ENCODE data around the gene NDUFA7. TPM values are rescaled to one million over a fixed set of nuclear protein-coding genes. Genes with fewer than 3 reads are reported as not detected.
"Not testable (repeated sequence)": the region's sequence is repeated elsewhere in the genome, so short reads cannot be mapped to it uniquely, and the experiment has no call there.

Gene NDUFA7
- total RNA-seq, 2 experiments from 2014 or later: 95.9 to 104 TPM

DNA sequence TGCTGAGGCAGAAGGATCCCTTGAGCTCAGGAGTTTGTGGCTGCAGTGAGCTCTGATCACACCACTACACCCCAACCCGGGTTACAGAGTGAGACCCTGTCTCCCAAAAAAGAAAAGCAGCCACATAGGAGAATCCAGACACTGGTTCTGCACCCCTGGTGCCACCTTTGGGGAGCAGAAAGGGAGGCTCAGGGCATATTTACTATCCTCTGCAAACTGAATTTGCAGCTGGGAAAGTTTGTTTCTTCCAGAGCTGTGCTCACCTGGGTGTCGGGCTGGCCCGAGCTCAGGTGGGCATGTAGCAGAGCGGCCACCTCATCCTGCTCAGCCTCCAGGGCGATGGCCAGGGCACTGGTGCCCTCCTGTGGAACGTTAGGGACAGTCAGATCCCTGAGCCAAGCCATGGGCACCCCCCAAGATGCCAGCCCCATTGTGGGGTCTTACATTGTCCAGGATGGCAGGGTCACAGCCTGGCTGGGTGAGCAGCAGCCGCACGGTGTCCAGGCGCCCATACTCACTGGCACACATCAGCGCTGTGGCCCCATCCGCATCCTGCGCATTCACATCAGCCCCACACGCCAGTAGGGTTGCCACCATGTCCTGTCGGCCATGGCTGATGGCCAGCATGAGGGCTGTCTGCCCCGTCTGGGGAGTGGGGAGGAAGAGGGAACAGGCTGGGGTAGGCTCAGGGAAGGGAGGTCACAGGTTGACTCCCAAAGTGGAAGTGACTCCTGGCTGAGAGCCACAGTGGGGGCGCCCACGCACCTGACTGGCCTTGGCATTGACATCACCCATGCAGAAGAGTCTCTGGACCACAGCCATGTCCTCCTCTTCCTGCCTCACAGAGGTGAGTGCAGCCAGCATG, 3.2 kb upstream of the NDUFA7 start:
- no peaks in the 10 kb centered on the region for H3K27me3 Mint-ChIP-seq (ENCODE audit: low read depth)
- H3K9me3 Mint-ChIP-seq: no peaks in the 10 kb centered on the region
- no peak for DNase-seq
- H3K27ac Mint-ChIP-seq: no peak overlapping the region
- intact Hi-C loops (cut with micrococcal nuclease): loop anchor here (5.0 kb wide), 2 partner anchors 167 to 1127 kb away; no protein-coding TSS in a partner anchor
- H3K4me3 Mint-ChIP-seq: no peak overlapping the region
- H3K36me3 Mint-ChIP-seq (ENCODE audit: low read depth): peaks cover 25% of the 10 kb centered on the region
- H3K4me1 Mint-ChIP-seq (ENCODE audit: low read depth): peaks cover 23% of the 10 kb centered on the region
- CTCF ChIA-PET: no interaction called here

- no peaks in the 10 kb centered on the region for H3K9me3 Mint-ChIP-seq
- CTCF ChIA-PET: no interaction called here
- intact Hi-C loops (cut with micrococcal nuclease): loop anchor here (5.0 kb wide), 2 partner anchors 166 to 1126 kb away; no protein-coding TSS in a partner anchor
- H3K4me1 Mint-ChIP-seq (ENCODE audit: low read depth): peaks cover 27% of the 10 kb centered on the region
- no peak for DNase-seq
- H3K27ac Mint-ChIP-seq: peak overlapping the region; percentile 77
- H3K36me3 Mint-ChIP-seq (ENCODE audit: low read depth): peaks cover 25% of the 10 kb centered on the region
- H3K4me3 Mint-ChIP-seq: no peak overlapping the region
- no peaks in the 10 kb centered on the region for H3K27me3 Mint-ChIP-seq (ENCODE audit: low read depth)
These were observed 2.6 kb upstream of the NDUFA7 start for GRCh38 chr19:8323781-8324185.

GRCh38 chr19:8322638-8322997, 1.4 kb upstream of the NDUFA7 start:
- H3K4me3 Mint-ChIP-seq: peak overlapping the region; percentile 100
- no peaks in the 10 kb centered on the region for H3K27me3 Mint-ChIP-seq (ENCODE audit: low read depth)
- H3K4me1 Mint-ChIP-seq (ENCODE audit: low read depth): peaks cover 28% of the 10 kb centered on the region
- CTCF ChIA-PET: no interaction called here
- H3K36me3 Mint-ChIP-seq (ENCODE audit: low read depth): peaks cover 25% of the 10 kb centered on the region
- intact Hi-C loops (cut with micrococcal nuclease): loop anchor here (5.0 kb wide), 2 partner anchors 165 to 1125 kb away; no protein-coding TSS in a partner anchor
- H3K27ac Mint-ChIP-seq: peak overlapping the region; percentile 77
- H3K9me3 Mint-ChIP-seq: no peaks in the 10 kb centered on the region
- no peak for DNase-seq

GRCh38 chr19:8321986-8322637, 937 bp upstream of the NDUFA7 start:
- Mint-ChIP-seq H3K4me3 (peak overlapping the region; percentile 100), H3K36me3 (ENCODE audit: low read depth) (peaks cover 25% of the 10 kb centered on the region), H3K27ac (peak overlapping the region; percentile 95), H3K27me3 (ENCODE audit: low read depth) (no peaks in the 10 kb centered on the region), H3K4me1 (ENCODE audit: low read depth) (peaks cover 30% of the 10 kb centered on the region), H3K9me3 (no peaks in the 10 kb centered on the region)
- no peak for DNase-seq
- intact Hi-C loops (cut with micrococcal nuclease): loop anchor here (1.0 to 5.0 kb wide), 11 partner anchors 14 to 1125 kb away; partner anchors contain the start of genes CD320, ELAVL1, HNRNPM and KANK3
- CTCF ChIA-PET: interaction anchor here (1.4 kb wide), 1 partner anchor 184 kb away, joined by 3 read pairs; no protein-coding TSS in a partner anchor

GRCh38 chr19:8320564-8321066, 560 bp downstream of the NDUFA7 start:
- Mint-ChIP-seq H3K4me1 (ENCODE audit: low read depth) (peaks cover 30% of the 10 kb centered on the region), H3K9me3 (no peaks in the 10 kb centered on the region), H3K27ac (peak overlapping the region; percentile 95), H3K36me3 (ENCODE audit: low read depth) (peaks cover 29% of the 10 kb centered on the region), H3K27me3 (ENCODE audit: low read depth) (no peaks in the 10 kb centered on the region), H3K4me3 (peak overlapping the region; percentile 100)
- DNase-seq: peak; percentile 36
- CTCF ChIA-PET: interaction anchor here (0.6 to 1.4 kb wide), 2 partner anchors 45 to 185 kb away, joined by 3 read pairs; no protein-coding TSS in a partner anchor
- intact Hi-C loops (cut with micrococcal nuclease): loop anchor here (1.0 to 5.0 kb wide), 11 partner anchors 12 to 1123 kb away; partner anchors contain the start of genes CD320, ELAVL1, HNRNPM and KANK3

- DNase-seq: no peak
- peak overlapping the region; percentile 100 for H3K4me3 Mint-ChIP-seq
- H3K27ac Mint-ChIP-seq: peak overlapping the region; percentile 95
- H3K4me1 Mint-ChIP-seq (ENCODE audit: low read depth): peaks cover 30% of the 10 kb centered on the region
- CTCF ChIA-PET: interaction anchor here (0.6 kb wide), 1 partner anchor 44 kb away, joined by 3 read pairs; no protein-coding TSS in a partner anchor
- intact Hi-C loops (cut with micrococcal nuclease): loop anchor here (2.0 to 5.0 kb wide), 3 partner anchors 51 to 1123 kb away; no protein-coding TSS in a partner anchor
- no peaks in the 10 kb centered on the region for H3K9me3 Mint-ChIP-seq
- H3K27me3 Mint-ChIP-seq (ENCODE audit: low read depth): no peaks in the 10 kb centered on the region
- peaks cover 29% of the 10 kb centered on the region for H3K36me3 Mint-ChIP-seq (ENCODE audit: low read depth)
These were observed 1.2 kb downstream of the NDUFA7 start for GRCh38 chr19:8319807-8320520.

- H3K27me3 Mint-ChIP-seq (ENCODE audit: low read depth); H3K9me3 Mint-ChIP-seq; H3K27ac Mint-ChIP-seq; intact Hi-C loops (cut with micrococcal nuclease); DNase-seq: not testable (repeated sequence)
- H3K36me3 Mint-ChIP-seq (ENCODE audit: low read depth): peaks cover 33% of the 10 kb centered on the region
- H3K4me3 Mint-ChIP-seq: peak overlapping the region; percentile 18
- peaks cover 28% of the 10 kb centered on the region for H3K4me1 Mint-ChIP-seq (ENCODE audit: low read depth)
- CTCF ChIA-PET: interaction anchor here (0.6 to 1.1 kb wide), 4 partner anchors 34 to 178 kb away, joined by 3 to 5 read pairs (median 3); no protein-coding TSS in a partner anchor
These were observed 2.3 kb downstream of the NDUFA7 start for GRCh38 chr19:8318835-8319234.

DNA sequence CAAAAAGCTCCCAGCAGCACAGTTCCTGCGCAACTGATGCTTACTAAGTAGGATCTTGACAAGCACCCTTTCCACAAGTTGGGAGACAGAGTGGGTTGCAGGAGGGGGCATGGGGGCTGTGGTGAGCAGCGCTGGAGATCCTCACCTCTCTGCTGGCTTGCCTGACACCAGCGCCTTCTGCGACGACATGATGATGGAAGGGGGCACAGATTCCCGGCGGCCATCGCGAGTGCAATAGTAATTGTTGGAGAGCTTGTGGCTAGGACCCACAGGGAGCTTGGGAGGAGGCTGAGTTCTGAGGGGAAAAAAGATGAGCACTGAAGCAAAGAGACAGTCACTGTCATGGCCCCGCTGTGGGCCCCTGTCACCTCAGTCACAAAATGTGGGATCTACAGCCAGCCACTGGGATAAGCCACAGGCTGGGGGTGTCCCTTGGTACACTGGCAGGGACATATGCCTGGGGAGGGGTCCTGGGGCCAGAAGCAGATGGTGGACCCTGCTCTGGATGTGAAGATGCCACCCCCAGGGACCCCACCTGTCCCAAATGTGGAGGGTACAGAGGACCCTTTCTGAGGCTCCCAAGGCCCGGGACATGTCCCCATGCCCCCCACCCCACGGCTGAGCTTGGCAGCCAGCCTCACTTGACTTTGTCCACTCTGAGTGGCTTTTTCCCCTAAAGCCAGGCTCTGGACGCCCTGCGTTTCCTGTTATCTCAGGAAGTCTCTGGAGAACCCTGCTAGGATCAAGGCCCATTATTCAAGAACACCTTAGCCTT, 4.6 kb downstream of the NDUFA7 start:
- intact Hi-C loops (cut with micrococcal nuclease): no loop called here
- H3K27ac Mint-ChIP-seq: no peak overlapping the region
- H3K9me3 Mint-ChIP-seq: no peaks in the 10 kb centered on the region
- H3K36me3 Mint-ChIP-seq (ENCODE audit: low read depth): peaks cover 16% of the 10 kb centered on the region
- no peak for DNase-seq
- CTCF ChIA-PET: no interaction called here
- no peak overlapping the region for H3K4me3 Mint-ChIP-seq
- no peaks in the 10 kb centered on the region for H3K27me3 Mint-ChIP-seq (ENCODE audit: low read depth)
- H3K4me1 Mint-ChIP-seq (ENCODE audit: low read depth): peaks cover 14% of the 10 kb centered on the region

DNA sequence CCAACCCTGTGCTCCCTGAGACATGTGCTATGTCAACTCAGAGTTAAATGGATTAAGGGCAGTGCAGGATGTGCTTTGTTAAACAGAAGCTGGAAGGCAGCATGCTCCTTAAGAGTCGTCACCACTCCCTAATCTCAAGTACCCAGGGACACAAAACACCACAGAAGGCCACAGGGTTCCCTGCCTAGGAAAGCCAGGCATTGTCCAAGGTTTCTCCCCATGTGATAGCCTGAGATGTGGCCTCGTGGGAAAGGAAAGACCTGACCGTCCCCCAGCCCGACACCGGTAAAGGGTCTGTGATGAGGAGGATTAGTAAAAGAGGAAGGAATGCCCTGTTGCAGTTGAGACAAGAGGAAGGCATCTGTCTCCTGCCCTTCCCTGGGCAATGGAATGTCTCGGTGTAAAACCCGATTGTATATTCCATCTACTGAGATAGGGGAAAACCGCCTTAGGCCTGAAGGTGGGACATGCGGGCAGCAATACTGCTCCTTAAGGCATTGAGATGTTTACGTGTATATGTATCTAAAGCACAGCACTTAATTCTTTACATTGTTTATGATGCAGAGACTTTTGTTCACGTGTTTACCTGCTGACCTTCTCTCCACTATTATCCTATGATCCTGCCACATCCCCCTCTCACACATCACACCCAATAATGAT, 6.1 kb downstream of the NDUFA7 start:
- H3K4me3 Mint-ChIP-seq; DNase-seq; intact Hi-C loops (cut with micrococcal nuclease); H3K9me3 Mint-ChIP-seq; H3K27ac Mint-ChIP-seq; H3K27me3 Mint-ChIP-seq (ENCODE audit: low read depth): not testable (repeated sequence)
- CTCF ChIA-PET: interaction anchor here (0.6 kb wide), 1 partner anchor 48 kb away, joined by 5 read pairs; no protein-coding TSS in a partner anchor
- peaks cover 12% of the 10 kb centered on the region for H3K4me1 Mint-ChIP-seq (ENCODE audit: low read depth)
- H3K36me3 Mint-ChIP-seq (ENCODE audit: low read depth): peaks cover 13% of the 10 kb centered on the region

GRCh38 chr19:8311461-8312260, 9.5 kb downstream of the NDUFA7 start:
- CTCF ChIA-PET: no interaction called here
- H3K4me3 Mint-ChIP-seq: no peak overlapping the region
- intact Hi-C loops (cut with micrococcal nuclease): no loop called here
- H3K36me3 Mint-ChIP-seq (ENCODE audit: low read depth): peaks cover 28% of the 10 kb centered on the region
- peak; percentile 0 for DNase-seq
- no peaks in the 10 kb centered on the region for H3K27me3 Mint-ChIP-seq (ENCODE audit: low read depth)
- H3K9me3 Mint-ChIP-seq: no peaks in the 10 kb centered on the region
- peaks cover 26% of the 10 kb centered on the region for H3K4me1 Mint-ChIP-seq (ENCODE audit: low read depth)
- no peak overlapping the region for H3K27ac Mint-ChIP-seq

Measured in activated naive CD4-positive, alpha-beta T cell treated with anti-CD3 and anti-CD28 coated beads for 36 hours (primary cell).